ENCODE measurements around the gene PNMA8A. TPM values are rescaled to one million over a fixed set of nuclear protein-coding genes. Genes with fewer than 3 reads are reported as not detected.

PNMA8A gene
- total and polyA plus RNA-seq, 2 experiments from 2014 or later = 17.8 to 21.7 TPM

DNA sequence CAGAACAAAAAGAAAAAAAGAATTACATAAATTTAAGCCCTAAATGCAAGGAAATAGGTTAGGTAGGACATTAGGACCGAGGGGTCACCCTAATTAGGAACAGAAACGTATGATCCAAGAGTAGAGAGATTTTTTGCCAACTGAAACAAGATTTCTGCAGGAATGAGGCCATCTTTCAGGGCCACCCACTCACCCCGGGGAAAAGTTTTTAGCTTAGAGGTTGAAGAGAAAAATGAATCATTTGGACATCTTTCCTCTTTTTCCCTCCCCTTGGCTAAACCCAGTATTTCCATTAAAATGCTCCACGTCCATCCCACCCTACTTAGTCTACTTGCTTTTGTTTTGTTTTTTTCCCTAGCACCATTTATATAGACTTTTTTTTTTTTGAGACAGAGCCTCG is 10.6 kb upstream of the PNMA8A start:
- Mint-ChIP-seq H3K36me3 (ENCODE audit: low read depth) (no peaks in the 10 kb centered on the region), H3K4me3 (no peak overlapping the region), H3K4me1 (peaks cover 22% of the 10 kb centered on the region), H3K27me3 (ENCODE audit: insufficient read depth, low read depth, poor library complexity) (peaks cover 12% of the 10 kb centered on the region), H3K9me3 (no peaks in the 10 kb centered on the region), H3K27ac (no peak overlapping the region)
- Histone ChIP-seq H3K79me2 (replicated peaks; ENCODE audit: insufficient read depth) (no peaks in the 10 kb centered on the region), H3K4me1 (ENCODE audit: insufficient read depth) (peaks cover 16% of the 10 kb centered on the region), H3K27ac (ENCODE audit: low read depth) (no peak overlapping the region), H3F3A (replicated peaks; ENCODE audit: low read depth) (no peaks in the 10 kb centered on the region), H3K4me3 (no peak overlapping the region), H4K20me1 (replicated peaks; ENCODE audit: insufficient read depth) (no peaks in the 10 kb centered on the region), H3K9me2 (ENCODE audit: insufficient read depth) (no peaks in the 10 kb centered on the region), H3K4me2 (no peak overlapping the region), H3K27me3 (ENCODE audit: insufficient read depth) (peaks cover 8% of the 10 kb centered on the region), H3K36me3 (ENCODE audit: insufficient read depth) (no peaks in the 10 kb centered on the region), H2AFZ (no peak overlapping the region)
- TF ChIP-seq EZH2phosphoT487 (IDR thresholded peaks at IDR 0.05; ENCODE audit: unreplicated experiment) (no peak), EZH2 (IDR thresholded peaks at IDR 0.05; ENCODE audit: low read depth, unreplicated experiment) (no peak), JUNB (IDR thresholded peaks at IDR 0.05; ENCODE audit: unreplicated experiment) (no peak), STAT1 (IDR thresholded peaks at IDR 0.05; ENCODE audit: unreplicated experiment) (no peak), NANOG (IDR thresholded peaks at IDR 0.05; ENCODE audit: borderline replicate concordance) (no peak), CREB1 (CRISPR knock-in tag; IDR thresholded peaks at IDR 0.05; ENCODE audit: low read depth) (no peak), ZNF114 (CRISPR knock-in tag; IDR thresholded peaks at IDR 0.05) (no peak), POLR2AphosphoS5 (IDR thresholded peaks at IDR 0.05; ENCODE audit: low read depth) (no peak), ZNF331 (CRISPR knock-in tag; IDR thresholded peaks at IDR 0.05; ENCODE audit: low read depth) (no peak)
- TF ChIP-seq, protein P1, sequence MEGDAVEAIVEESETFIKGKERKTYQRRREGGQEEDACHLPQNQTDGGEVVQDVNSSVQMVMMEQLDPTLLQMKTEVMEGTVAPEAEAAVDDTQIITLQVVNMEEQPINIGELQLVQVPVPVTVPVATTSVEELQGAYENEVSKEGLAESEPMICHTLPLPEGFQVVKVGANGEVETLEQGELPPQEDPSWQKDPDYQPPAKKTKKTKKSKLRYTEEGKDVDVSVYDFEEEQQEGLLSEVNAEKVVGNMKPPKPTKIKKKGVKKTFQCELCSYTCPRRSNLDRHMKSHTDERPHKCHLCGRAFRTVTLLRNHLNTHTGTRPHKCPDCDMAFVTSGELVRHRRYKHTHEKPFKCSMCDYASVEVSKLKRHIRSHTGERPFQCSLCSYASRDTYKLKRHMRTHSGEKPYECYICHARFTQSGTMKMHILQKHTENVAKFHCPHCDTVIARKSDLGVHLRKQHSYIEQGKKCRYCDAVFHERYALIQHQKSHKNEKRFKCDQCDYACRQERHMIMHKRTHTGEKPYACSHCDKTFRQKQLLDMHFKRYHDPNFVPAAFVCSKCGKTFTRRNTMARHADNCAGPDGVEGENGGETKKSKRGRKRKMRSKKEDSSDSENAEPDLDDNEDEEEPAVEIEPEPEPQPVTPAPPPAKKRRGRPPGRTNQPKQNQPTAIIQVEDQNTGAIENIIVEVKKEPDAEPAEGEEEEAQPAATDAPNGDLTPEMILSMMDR (conservative IDR thresholded peaks at IDR 0.05; ENCODE audit: low read depth in 2 of 2) = no peak
- TF ChIP-seq, protein P2, sequence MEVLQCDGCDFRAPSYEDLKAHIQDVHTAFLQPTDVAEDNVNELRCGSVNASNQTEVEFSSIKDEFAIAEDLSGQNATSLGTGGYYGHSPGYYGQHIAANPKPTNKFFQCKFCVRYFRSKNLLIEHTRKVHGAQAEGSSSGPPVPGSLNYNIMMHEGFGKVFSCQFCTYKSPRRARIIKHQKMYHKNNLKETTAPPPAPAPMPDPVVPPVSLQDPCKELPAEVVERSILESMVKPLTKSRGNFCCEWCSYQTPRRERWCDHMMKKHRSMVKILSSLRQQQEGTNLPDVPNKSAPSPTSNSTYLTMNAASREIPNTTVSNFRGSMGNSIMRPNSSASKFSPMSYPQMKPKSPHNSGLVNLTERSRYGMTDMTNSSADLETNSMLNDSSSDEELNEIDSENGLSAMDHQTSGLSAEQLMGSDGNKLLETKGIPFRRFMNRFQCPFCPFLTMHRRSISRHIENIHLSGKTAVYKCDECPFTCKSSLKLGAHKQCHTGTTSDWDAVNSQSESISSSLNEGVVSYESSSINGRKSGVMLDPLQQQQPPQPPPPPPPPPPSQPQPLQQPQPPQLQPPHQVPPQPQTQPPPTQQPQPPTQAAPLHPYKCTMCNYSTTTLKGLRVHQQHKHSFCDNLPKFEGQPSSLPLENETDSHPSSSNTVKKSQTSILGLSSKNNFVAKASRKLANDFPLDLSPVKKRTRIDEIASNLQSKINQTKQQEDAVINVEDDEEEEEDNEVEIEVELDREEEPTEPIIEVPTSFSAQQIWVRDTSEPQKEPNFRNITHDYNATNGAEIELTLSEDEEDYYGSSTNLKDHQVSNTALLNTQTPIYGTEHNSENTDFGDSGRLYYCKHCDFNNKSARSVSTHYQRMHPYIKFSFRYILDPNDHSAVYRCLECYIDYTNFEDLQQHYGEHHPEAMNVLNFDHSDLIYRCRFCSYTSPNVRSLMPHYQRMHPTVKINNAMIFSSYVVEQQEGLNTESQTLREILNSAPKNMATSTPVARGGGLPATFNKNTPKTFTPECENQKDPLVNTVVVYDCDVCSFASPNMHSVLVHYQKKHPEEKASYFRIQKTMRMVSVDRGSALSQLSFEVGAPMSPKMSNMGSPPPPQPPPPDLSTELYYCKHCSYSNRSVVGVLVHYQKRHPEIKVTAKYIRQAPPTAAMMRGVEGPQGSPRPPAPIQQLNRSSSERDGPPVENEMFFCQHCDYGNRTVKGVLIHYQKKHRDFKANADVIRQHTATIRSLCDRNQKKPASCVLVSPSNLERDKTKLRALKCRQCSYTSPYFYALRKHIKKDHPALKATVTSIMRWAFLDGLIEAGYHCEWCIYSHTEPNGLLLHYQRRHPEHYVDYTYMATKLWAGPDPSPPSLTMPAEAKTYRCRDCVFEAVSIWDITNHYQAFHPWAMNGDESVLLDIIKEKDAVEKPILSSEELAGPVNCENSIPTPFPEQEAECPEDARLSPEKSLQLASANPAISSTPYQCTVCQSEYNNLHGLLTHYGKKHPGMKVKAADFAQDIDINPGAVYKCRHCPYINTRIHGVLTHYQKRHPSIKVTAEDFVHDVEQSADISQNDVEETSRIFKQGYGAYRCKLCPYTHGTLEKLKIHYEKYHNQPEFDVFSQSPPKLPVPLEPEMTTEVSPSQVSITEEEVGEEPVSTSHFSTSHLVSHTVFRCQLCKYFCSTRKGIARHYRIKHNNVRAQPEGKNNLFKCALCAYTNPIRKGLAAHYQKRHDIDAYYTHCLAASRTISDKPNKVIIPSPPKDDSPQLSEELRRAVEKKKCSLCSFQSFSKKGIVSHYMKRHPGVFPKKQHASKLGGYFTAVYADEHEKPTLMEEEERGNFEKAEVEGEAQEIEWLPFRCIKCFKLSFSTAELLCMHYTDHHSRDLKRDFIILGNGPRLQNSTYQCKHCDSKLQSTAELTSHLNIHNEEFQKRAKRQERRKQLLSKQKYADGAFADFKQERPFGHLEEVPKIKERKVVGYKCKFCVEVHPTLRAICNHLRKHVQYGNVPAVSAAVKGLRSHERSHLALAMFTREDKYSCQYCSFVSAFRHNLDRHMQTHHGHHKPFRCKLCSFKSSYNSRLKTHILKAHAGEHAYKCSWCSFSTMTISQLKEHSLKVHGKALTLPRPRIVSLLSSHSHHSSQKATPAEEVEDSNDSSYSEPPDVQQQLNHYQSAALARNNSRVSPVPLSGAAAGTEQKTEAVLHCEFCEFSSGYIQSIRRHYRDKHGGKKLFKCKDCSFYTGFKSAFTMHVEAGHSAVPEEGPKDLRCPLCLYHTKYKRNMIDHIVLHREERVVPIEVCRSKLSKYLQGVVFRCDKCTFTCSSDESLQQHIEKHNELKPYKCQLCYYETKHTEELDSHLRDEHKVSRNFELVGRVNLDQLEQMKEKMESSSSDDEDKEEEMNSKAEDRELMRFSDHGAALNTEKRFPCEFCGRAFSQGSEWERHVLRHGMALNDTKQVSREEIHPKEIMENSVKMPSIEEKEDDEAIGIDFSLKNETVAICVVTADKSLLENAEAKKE (CRISPR knock-in tag; IDR thresholded peaks at IDR 0.05) = no peak
- TF ChIP-seq, protein P3, sequence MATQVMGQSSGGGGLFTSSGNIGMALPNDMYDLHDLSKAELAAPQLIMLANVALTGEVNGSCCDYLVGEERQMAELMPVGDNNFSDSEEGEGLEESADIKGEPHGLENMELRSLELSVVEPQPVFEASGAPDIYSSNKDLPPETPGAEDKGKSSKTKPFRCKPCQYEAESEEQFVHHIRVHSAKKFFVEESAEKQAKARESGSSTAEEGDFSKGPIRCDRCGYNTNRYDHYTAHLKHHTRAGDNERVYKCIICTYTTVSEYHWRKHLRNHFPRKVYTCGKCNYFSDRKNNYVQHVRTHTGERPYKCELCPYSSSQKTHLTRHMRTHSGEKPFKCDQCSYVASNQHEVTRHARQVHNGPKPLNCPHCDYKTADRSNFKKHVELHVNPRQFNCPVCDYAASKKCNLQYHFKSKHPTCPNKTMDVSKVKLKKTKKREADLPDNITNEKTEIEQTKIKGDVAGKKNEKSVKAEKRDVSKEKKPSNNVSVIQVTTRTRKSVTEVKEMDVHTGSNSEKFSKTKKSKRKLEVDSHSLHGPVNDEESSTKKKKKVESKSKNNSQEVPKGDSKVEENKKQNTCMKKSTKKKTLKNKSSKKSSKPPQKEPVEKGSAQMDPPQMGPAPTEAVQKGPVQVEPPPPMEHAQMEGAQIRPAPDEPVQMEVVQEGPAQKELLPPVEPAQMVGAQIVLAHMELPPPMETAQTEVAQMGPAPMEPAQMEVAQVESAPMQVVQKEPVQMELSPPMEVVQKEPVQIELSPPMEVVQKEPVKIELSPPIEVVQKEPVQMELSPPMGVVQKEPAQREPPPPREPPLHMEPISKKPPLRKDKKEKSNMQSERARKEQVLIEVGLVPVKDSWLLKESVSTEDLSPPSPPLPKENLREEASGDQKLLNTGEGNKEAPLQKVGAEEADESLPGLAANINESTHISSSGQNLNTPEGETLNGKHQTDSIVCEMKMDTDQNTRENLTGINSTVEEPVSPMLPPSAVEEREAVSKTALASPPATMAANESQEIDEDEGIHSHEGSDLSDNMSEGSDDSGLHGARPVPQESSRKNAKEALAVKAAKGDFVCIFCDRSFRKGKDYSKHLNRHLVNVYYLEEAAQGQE (IDR thresholded peaks at IDR 0.05; ENCODE audit: unreplicated experiment) = no peak
- ATAC-seq (no peak), DNase-seq (ENCODE audit: low spot score) (no peak)
